Limb (tissue), 2 donors: ENCODE results near the gene GDF11.

Experiments
- DNase-seq, 2 donors: peaks; one replicate each; pipeline ENCODE4 v3.0.0-alpha.2; 2016; ENCODE audit errors: extremely low spot score in 2 of 2

Gene GDF11

GRCh38 chr12:55795950-55796349, 53.0 kb downstream of the GDF11 start:
- no peak for DNase-seq

- DNase-seq, result peak in 1 of 2 donors; percentile 37
Observed at GRCh38 chr12:55797068-55797467, 54.1 kb downstream of the GDF11 start.

GRCh38 chr12:55797550-55797949, 54.6 kb downstream of the GDF11 start:
- DNase-seq, result no peak
